Inflammatory macrophage treated with lipopolysaccharide for 4 hours (primary cell): ENCODE results near the gene GFOD2.

Experiments
- DNase-seq: peaks from one replicate; pipeline ENCODE4 v3.0.0-alpha.2; 2020

Gene GFOD2

DNA sequence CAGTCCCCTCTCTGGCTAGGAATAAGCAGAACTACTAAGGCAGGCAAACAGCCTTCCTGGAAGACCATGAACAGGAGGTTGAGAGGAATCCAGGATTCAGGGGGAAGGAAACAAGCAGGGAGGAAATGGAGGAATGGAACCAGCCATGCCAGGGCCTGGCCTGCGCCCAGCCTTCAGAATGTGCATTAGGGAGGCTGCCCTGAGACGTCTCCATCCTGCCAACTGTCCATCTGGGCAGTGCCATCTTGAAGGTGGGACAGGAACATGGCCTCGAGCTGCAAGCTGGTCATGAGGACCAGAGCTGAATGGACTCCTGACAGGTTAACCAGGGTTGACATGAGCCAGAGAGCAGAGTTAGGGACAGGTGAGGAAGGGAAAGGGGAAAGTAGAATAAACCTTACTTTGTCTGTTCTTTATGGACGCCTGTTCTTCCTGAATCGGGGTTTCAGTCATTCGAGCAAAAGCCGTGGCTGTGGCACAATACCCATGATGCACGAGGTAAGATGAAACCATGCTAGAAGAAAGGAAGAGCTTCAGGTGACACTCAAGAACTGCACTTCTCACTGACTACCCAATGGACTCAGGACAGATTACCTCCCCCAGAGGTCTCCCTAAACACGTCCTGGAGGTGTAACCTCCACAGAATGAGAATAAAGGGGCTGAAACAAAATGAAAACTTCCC is 12.1 kb upstream of the GFOD2 start:
- DNase-seq = no peak

DNA sequence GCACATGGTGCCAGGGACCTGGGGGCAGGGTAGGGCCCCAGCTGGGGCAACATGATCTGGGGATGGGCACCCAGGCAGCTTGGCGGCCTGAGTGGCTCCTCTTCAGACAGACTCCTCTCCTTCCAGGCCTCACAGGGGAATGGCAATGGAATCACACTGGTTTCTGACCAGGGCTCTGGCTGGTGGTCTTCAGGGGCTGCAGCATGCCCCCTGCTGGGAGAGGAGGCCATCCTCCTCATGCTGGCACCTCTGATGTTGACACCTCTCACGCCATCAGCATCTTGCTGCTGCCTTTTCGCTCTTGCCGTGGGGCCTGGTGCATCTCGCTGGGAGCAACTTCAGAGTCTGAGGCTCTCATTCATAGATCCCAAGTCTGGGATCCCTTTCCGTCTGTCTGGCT is 11.2 kb upstream of the GFOD2 start:
- DNase-seq = no peak

GRCh38 chr16:67729636-67730248 is 10.6 kb upstream of the GFOD2 start:
- DNase-seq = no peak

GRCh38 chr16:67727521-67728485 is 8.7 kb upstream of the GFOD2 start:
- DNase-seq = no peak

DNA sequence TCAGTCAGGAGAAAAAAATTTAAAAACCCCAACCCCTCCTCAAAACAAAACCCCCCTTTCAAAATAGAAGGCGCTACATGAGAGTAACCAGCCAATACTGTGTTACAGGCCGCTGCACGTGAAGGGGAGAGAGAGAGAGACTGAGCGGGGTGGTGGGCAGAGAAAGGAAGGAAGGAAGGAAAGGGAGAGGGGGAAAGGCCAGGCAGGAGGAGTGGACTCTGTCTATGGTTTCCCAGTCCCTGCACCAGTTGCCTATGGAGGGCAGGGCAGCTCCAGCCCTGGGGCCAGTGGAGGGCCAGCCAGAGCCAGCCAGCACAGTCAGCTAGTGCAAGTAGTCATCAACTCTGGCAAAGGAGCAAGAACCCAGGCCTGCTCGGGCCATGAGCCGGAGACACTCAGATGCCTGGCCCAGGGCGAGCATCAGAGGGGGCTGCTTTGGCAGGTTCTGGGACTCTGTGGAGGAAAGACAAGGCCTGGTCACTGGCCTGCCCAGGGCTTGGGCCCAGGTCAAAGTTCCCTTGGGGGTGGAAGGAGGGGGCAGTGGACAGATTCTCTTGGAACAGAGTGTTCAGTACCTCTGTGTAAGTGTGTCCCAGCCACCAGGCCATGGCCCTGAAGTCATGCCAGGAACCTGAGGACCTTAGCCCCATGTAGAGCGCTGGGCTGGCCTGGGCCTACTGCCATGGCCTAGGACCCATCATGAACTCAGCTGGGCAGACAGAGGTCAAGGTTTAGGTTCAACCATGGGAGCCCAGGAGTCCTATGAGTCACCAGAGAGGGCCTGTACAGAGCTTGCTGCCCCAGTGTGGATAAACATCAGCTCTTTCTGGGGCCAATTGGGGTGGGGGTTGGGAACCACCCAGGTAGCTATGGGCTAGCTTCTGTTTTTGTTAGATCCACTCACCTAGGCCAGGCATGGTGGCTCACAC is 7.3 kb upstream of the GFOD2 start:
- DNase-seq = no peak

DNA sequence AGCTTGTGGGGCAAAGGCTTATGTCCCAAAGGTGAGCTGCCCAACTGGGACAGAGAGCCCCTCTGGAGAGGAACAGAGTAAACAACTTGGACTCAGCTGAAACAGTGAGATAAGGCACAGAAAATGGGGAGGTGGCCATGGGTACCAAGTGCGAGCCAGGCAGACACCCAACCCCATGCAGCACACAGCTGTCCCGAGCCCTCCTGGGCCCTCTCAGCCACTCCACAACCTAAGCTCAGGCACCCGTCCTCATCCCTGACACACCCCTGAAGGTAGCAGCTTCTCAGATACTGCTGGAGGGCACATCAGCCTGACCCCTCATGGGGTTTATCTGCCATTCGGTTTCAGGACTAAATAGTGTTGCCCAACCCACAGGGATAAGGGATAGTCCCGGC is 4.8 kb upstream of the GFOD2 start:
- DNase-seq = no peak

- no peak for DNase-seq
Measured at GRCh38 chr16:67723151-67723910, 4.2 kb upstream of the GFOD2 start.

DNA sequence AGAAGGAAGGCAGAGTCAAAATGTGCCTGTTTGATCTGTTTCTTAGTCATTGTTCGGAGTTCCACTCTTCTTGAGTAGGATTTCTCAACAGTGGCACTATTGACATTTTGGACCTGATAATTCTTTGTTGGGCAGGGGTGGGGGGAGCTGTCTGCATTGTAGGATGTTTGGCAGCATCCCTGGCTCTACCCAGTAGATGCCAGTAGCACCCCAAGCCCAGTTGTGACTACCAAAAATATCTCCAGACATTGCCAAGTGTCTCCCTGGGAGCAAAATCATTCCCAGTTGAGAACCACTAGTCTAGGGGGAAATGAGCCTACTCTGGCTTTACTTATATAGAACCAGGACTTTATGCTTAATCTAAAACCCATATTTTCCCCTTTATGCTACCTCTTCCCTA is 1.1 kb upstream of the GFOD2 start:
- no peak for DNase-seq

- DNase-seq = peak; percentile 66
Measured at GRCh38 chr16:67719778-67720144, 645 bp upstream of the GFOD2 start.

GRCh38 chr16:67718668-67719047 is 458 bp downstream of the GFOD2 start:
- DNase-seq = no peak

- no peak for DNase-seq
Measured at GRCh38 chr16:67716097-67716496, 3.0 kb downstream of the GFOD2 start.

DNA sequence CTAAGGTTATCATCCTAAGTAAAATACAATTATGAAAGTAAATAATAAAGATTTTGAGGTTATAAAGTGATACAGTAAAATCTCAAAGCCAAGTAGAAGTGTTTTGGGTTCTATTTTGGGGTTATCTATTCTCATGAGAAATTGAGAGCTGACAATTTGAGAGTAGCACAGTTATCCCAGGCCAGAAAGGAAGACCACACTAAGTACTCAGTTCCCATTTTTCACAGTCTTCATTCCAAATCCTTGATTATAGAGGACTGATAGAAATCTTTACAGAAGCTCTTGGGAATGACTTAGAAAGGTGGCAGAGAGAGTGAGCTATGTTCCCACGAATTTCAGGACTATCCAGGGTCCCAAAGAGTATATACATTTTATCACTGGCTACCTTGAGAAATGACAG is 4.6 kb downstream of the GFOD2 start:
- no peak for DNase-seq

- DNase-seq = peak; percentile 4
Measured at GRCh38 chr16:67713647-67714273, 5.4 kb downstream of the GFOD2 start.

DNA sequence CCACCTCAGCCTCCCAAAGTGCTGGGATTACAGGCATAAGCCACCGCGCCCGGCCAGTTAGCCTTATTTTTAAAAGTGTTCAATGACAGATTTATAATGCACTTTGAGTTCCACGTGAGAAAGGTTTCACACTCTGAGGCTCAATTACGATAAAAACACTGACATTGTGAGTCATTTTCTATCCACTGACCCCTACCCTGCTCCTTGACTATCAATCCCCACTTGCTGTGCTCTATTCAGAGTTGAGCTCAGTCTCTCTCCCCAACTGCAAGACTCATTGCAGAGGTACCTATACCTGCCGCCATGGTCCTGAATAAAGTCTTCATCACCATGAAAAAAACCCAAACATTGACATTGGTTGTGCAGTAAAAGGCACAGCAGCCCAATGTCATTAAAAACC is 8.5 kb downstream of the GFOD2 start:
- DNase-seq = no peak

DNA sequence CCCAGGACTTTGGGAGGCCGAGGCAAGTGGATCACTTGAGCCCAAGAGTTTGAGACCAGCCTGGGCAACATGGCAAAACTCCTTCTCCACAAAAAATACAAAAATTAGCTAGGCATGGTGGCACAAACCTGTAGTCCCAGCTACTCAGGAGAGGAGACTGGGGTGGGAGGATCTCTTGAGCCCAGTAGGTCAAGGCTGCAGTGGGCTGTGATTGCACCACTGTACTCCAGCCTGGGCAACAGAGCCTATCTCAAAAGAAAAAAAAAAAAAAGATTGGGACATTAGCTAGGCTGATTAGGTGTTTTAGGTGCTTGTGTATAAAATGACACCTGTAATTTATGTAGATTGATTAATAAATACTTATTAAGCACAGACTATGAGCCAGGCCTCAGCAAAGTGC is 10.1 kb downstream of the GFOD2 start:
- no peak for DNase-seq

- no peak for DNase-seq
Measured at GRCh38 chr16:67708368-67708771, 10.7 kb downstream of the GFOD2 start.

DNA sequence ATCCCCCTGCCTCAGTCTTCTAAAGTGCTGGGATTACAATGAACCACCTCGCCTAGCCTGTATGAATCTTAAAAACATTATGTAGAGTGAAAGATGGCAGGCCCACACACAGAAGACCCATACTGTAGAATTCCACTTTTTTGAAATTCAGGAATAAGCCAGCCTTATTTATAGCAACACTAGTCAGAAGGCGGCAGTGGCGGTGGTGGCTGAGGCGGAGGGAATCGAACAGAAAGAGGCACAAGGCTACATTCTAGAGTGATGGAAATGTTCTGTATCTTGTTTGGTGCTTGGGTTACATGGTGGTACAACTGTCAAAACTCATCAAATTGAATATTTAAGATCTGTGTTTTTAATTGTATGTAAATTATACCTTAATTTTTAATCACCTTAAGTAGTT is 11.3 kb downstream of the GFOD2 start:
- DNase-seq = no peak

DNA sequence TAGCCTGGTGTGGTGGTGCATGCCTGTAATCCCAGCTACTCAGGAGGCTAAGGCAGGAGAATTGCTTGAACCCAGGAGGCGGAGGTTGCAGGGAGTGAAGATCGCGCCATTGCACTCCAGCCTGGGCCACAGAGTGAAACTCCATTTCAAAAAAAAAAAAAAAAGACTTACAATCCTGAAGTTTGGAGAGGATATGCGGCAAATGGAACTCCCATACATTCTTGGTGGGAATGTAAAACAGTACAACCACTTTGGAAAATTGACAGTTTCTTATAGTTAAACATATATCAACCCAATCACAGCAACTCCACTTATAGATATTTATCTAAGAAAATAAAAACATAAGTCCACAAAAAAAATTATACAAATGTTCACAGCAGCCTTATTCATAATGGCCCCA is 11.9 kb downstream of the GFOD2 start:
- DNase-seq = no peak

- DNase-seq = peak; percentile 32
Measured at GRCh38 chr16:67704110-67704509, 15.0 kb downstream of the GFOD2 start.

DNA sequence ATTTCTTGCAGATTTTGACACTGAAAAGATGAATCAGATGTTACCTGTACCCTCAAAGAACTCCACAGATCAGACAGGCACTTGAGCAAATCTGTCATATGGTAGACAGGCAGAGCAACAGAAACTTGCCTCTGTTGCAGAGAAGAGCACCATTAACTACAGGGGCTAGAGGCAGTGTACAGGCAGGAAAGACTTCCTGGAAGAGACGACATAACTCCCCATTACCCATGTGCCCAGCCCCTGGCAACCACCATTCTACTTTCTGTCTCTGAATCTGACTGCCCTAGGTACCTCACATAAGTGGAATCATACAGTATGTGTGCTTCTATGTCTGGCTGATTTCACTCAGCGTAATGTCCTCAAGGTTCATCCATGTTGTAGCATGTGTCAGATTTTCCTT is 15.5 kb downstream of the GFOD2 start:
- DNase-seq = no peak

DNA sequence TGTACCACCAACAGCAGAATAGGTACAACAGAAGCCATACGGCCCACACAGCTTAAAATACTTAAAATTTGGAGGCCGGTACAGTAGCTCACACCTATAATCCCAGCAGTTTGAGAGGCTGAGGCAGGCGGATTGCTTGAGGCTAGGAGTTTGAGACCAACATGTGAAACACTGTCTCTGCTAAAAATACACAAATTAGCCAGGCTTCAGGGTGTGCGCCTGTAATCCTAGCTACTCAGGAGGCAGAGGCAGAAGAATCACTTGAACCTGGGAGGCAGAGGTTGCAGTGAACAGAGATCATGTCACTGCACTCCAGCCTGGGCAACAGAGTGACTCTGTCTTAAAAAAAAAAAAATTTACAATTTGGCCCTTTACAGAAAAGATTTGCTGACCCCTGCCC is 17.0 kb downstream of the GFOD2 start:
- no peak for DNase-seq

DNA sequence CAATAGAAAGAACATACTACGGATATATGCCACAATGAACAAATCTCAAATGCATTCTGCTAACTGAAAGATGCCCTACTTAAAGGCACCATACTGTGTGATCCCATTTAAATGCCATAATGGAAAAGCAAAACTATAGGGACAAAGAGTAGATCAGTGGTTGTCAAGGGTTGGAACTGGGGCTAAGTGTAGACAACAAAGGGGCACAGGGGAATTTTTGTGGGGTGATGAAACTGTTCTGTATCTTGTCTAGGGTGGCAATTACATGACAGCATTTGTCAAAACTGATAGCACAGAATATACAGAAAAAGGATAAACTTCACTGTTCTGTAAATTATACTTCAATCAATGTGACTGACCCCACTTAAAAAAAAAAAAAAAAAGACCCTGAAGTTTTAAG is 17.7 kb downstream of the GFOD2 start:
- DNase-seq = no peak
